NCI-H82 treated with DMSO at 0.1 percent for 48 hours (cell line): ENCODE data around the gene BTBD2.

Source experiments
- DNase-seq: peaks from one replicate; lab custom pipeline; 2025; ENCODE audit not compliant: unreplicated experiment; lab: John Stamatoyannopoulos, UW

Gene BTBD2

DNA sequence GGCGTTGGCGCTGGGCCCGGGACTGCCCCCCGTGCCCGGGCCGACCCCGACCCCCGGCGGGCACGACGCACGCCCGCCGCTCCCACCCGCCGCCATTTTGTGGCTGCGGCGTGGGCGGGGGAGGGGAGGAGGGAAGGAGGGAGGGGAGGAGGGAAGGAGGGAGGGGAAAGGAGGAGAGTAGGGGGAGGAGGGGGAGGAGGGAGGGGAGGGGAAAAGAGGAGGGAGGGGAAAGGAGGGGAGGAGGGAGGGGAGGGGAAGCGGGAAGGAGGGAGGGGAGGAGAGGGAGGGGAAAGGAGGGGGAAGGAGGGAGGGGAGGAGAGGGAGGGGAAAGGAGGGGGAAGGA is at the start of gene BTBD2:
Gene BTBD2, minus strand, starts transcription at position 107 of the 343 bp plus-strand sequence. Its CDS starts 11 bp downstream, at position 96.
- peak; percentile 16 for DNase-seq

DNA sequence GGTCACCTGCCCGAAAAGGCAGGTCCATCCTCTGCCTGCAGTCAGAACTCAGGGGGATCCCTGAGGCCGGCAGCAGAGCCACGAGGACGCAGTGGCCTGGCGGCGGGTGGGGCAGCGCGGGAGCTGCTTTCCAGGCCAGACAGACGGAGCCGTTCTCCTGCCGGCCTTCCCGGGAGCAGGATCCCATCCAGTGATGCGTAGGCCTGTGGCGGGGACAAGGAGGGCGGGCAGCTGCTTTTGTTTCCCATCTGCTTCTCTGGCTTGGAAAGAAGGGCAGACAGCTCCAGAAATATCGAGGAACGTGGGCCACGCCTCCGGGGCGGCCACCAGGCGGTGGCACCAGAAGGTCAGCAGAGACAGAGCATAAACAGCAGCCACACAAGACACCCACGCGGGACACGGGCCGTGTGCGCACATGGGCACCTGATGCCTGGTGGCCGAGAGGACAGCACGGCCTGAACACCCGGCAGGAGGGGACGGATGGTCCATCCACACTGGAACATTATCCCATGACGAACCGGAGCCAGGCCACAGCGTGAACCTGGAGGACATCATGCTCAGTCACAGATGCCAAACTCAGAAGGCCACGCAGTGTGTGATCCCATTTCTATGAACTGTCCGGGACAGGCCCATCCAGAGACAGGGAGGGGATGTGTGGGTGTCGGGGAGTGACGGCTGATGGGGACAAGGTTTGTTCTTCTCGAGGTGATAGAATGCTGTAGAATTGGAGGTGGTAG is 49.4 kb upstream of the BTBD2 start:
- DNase-seq = no peak

DNA sequence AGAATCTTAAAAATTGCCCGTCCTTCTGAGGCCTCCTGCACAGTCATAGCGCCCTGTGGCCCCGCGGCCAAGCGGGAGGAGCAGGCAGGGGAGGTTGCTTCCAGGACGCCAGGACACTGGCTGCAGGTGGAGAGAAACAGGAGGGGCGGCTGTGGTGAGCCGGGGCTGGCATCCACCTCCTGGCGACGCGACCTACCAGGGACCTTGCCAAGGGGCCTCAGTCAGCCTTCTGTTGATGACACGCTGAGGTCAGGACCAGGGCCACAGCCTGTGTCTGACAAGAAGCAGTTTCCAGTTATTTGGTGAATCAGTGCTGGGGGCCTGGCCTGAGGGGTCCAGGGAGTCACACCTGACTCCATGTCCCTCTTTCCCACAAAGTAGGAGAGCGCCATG is 48.9 kb upstream of the BTBD2 start:
- no peak for DNase-seq

DNA sequence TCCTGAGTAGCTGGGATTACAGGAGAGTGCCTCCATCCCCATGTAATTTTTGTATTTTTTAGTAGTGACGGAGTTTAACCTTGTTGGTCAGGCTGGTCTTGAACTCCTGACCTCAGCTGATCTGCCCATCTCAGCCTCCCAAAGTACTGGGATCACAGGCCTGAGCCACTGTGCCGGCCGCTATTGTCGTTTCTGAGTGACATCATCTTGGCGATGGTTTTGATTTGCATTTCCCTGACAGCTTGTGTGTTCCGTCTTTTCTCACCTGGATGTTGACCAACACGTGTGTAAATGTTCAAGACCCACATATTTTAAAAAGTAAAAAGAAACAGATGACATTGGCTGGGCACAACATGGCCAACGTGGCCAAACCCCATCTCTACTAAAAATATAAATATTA is 48.3 kb upstream of the BTBD2 start:
- DNase-seq = no peak

DNA sequence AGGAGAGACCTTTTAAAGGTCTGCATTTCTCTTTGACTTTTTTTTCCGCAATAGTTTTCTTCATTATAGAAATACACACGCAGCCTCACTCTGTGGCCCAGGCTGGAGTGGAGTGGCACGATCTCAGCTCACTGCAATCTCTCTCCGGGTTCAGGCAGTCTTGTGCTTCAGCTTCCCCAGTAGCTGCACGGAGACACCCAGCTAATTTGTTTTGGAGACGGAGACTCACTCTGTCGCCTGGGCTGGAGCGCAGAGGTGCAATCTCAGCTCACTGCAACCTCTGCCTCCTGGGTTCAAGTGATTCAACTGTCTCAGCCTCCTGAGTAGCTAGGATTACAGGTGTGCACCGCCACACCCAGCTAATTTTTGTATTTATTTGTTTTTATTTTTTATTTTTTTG is 47.3 kb upstream of the BTBD2 start:
- DNase-seq = no peak

DNA sequence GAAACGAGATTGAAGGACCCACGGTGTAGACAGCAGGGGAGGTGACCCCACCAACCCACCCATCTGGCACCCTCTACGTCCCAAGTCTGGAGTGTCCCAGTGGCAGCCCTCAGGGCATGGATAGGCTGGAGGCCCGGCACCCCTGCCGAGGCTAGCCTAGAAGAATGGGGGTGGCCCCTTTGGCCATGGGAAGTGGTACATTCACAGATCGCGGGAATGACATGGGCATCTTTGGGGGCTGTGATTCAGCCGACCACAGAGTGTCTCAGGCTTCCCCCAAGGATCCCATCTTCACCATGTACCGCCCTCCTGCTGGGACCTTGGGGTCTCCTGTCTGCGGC is 46.8 kb upstream of the BTBD2 start:
- DNase-seq = no peak

DNA sequence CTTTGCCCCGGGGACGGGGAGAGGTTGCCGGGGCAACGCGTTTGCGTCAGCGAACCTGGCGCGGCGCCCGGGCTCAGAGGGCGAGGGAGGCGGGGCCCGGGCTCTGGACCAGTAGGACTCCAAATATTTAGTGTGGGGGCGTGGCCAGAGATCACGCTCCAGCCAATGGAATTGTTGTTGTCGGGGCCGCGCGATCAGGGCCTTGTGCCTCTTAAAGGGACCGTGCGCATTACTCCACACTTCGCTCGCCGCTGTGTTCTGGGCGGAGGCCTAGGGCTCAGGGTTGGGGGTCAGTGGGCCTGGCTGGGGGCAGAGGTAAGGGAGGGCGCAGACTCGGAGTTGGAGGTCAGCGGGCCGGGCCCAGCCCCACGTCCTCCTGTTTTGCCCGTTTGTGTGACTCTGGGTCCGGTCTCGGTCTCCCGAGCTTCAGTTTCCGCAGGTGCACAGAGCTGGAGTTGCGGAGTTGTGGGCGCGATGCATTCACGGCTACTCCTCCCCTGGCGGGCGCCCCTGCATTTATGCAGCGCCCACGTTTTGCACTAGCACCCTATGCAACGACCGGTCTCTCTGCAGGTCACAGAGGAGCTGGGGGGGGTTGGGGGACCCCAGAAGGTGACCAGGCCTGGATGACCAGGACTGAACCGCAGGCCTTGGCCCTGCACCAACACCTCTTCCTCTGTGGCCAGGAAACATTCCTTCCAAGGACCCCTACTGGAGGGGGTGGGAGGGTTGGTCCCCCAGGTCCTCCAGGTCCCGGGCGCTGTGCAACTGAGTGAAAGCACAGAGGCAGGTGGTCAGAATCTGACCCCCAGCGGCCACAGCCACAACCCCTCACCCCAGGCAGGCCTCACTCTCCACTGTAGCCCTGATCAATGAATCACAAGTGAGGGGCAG is 46.2 kb upstream of the BTBD2 start:
- DNase-seq = peak; percentile 92

DNA sequence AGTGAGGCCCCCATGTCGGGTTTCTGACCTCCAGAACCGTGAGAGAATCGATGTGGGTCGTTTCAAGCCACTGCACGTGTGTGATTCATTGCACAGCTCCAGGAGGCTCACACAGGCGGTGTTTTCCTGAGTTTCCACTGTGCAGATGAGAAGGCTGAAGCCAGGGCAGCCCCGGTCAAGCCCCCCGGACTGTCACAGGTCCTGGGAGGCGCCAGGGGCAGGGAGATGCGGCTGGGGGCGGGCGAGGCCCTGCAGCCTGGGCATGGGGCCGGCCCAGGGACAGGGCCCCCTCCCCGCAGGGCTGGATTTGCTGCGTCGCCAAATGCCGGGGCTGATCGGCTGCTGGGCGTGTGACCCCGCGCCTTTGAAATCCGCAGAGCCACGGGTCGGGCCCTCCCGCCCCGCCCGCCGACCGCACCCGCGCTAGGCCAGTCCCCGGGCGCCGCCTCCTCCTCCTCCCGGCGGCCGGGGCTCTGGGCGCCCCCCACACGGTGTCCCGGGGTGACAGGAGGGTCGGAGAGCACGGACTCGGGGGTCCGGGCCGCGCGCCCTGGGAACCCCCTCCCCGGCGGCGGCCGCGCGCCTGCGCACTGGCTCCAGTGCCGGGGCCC is 45.5 kb upstream of the BTBD2 start:
- no peak for DNase-seq

DNA sequence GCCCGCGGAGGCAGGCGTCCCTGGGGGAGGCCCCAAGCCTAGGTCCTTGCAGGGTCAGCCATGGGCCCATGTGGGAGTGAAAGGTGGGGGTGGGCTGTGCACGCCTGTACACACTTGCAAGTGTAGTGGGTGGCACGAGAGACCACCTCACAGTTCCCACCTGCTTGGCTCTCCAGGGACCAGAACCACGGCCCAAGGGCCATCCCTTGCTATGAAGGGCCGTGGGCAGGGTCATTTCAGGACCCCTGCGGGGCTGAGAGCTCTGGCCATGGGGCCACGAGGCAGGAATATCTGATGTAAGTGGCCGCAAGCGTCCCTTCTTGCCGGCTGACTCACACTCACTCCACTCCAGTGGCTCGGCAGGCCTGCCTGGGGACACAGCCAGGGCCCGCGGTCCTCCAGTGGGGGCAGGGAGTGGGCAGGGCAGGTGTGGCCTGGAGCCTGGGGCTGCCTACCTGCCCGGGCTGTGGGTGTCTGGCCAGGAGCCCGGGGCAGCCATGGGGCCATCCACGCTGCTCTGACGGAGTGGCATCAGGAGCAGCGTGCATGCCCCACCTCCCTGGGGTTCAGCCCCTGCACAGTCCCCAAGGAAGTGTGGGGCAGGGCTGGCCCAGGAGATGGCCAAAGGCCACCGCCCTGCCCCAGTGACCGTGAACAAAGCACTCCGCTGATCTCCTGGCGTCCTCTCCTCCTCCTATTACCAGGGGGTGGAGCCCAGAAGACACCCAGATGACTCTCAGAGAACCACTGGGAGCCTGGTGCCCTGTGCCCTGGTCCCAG is 44.1 kb upstream of the BTBD2 start:
- DNase-seq = no peak

DNA sequence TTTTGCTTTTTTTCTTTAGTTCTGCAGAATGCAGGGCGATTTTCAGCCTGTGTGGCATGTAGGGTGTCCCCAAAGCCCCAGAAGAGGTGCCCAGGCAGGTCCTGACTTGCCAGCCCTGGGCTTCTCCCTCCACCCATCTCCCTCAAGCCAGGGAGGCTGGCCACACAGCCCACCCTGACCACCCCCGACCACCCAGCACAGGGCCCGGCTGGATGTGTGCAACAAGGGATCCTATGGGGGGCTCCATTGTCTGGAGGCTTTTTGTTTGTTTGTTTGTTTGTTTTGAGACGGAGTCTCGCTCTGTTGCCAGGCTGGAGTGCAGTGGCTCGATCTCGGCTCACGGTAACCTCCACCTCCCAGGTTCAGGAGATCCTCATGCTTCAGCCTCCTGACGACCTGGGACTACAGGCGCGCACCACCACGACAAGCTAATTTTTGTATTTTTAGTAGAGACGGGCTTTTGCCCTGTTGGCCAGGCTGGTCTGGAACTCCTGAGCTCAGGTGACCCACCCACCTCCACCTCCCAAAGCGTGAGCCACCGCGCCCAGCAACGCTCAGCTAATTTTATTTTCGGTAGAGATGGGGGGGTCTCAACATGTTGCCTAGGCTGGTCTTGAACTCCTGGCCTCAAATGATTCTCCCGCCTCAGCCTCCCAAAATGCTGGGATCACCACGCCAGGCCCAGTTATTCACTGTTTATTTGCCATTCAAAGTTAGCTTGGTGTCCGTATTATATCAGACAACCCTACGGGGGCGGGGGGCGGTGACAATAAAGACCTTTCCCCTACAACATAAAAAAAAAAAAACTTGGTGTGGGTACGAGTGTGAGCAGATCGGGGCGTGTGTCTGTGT is 43.3 kb upstream of the BTBD2 start:
- no peak for DNase-seq

DNA sequence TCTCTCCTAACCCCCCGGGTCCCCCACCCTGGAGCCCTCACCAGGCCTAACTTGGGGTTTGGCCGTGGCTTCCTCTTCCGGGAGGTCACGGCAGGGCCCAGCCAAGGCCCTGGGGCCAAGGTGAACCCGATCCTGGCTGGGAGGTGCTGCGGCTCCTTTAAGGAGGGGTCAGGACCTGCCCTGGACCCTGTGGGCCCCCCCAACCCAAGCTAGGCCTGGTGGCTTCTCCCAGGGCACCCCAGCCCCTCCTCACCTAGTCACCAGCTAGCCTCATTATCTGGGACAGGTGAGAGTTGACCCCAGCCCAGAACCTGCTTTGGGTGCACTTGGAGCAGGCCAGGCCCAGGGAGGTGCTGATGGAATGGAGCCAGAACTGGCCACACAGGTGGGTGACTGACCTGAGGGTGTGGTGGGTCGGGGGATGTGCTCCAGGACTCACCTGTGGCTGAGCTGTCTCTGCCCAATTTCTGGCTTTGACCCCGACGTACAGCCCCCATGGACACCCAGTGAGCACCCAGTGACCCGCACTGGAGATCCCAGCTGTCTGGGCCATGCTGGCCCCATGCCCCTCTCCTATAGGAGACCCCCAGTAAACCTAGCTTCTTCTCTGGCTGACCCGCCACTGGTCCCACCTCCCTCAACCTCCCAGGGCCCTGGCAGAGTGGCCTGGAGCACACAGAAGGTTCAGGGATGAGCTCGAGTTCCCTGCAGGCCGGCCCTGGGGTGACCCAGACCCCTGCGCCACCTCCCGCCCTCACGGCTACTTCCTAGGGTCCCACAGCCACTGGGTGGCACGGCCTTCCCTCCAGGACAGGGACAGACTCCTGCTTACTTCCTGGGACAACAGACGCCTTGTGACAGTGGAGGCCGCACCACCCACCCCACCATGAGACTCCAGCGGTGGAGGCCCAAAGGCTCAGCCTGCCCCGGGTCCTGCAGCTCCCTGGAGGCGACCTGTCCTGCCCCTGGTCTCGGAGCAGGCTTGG is 42.3 kb upstream of the BTBD2 start:
- DNase-seq = no peak

DNA sequence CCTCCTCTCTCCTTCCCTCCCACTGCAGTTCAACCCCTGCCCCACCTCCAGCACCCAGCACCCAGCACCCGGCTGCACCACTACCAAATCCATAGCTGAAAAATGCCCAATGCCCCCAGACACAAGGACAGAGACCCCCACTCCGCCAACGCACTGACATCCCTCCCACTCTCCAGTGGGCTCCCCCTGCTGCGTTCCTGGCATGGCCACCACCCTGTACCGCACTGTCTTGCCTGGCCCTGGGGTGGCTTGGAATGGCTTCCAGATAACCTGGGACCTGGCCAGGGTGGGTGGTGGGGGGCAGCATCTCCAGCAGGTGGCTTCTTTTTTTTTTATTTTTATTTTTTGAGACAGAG is 41.3 kb upstream of the BTBD2 start:
- no peak for DNase-seq

DNA sequence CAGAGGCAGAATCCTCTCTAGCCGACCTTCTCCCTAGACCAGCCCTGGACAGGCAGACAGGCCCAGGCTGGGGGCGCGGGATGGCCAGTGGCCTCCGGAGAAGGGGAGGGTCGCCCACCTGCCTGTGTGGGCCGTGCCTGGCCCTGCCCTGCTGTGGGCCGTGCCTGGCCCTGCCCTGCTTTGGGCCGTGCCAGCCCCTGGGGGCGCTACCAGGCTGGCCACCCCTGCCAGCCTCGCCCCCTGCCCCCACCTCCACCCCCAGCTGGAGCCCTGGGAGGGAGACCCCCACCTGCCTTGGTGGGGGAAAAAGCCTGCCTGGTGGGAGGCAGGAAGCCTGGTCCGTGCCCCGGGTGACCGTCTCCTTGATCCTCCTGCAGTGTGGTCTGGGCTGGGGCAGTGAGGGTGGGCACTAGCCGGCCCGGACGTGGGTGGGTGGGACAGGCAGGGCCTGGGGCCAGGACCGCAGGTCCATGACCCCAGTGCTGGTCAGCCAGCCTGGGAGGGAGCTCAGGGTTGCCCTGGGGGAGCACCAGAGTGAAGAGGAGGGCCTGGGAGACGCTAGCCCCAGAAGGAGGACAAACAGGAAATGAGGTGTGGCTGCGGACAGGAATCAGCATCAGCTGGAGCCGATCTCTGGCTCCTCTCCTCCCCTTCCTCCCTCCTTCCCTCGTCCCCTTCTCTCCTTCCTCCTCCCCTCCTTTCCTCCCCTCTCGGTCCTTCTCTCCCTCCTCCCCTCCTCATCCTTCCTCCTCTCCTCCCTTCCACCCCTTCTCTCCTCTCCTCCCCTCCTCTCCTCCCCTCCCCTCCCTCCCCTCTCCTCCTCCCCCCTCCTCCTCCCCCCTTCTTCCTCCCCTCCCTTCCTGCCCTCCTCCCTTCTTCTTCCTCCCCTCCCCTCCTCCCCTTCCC is 40.7 kb upstream of the BTBD2 start:
- no peak for DNase-seq

DNA sequence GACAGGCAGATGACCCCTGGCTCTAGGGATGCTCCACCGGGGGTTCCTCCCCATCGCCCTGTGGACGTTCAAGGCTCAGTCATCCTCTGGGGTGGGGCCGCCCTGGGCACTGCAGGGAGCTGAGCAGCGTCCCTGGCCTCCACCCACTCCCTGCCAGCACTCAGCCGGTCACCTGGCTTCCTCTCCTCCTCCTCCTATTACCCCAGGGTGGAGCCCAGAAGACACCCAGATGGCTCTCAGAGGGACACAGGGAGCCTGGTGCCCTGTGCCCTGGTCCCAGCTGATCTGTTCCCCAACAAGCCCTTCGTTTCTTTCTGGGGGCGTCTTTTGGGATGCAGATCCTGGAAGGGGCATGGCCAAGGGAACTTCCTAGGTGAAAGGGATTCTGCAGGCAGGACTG is 39.2 kb upstream of the BTBD2 start:
- no peak for DNase-seq

DNA sequence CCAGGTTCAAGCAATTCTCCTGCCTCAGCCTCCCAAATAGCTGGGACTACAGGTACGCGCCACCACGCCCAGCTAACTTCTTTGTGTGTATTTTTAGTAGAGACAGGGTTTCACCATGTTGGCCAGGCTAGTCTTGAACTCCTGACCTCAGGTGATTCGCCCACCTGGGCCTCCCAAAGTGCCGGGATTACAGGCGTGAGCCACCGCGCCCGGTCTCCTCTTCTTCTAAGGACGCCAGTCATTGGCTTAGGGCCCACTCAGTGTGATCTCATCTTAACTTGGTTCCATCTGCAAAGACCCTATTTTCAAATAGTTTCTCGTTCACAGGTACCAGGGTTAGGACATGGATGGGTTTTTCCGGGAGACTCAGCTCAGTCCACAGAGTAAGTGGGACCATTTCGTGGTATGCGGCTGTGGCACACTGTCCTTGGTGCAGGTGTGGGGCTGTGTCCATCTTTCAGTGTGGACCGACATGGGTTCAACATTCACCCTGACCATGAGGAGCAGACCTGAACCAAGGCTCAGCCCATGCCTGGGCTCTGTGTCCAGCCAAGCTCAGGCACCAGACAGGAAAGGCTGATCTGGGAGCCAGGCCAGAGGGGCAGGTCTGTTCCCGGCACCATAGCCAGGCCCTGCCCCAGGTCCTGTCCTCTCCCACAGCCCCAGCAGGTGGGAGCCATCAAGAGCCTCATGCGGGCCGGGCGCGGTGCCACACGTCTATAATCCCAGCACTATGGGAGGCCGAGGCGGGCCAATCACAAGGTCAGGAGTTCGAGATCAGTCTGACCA is 38.3 kb upstream of the BTBD2 start:
- DNase-seq = no peak

DNA sequence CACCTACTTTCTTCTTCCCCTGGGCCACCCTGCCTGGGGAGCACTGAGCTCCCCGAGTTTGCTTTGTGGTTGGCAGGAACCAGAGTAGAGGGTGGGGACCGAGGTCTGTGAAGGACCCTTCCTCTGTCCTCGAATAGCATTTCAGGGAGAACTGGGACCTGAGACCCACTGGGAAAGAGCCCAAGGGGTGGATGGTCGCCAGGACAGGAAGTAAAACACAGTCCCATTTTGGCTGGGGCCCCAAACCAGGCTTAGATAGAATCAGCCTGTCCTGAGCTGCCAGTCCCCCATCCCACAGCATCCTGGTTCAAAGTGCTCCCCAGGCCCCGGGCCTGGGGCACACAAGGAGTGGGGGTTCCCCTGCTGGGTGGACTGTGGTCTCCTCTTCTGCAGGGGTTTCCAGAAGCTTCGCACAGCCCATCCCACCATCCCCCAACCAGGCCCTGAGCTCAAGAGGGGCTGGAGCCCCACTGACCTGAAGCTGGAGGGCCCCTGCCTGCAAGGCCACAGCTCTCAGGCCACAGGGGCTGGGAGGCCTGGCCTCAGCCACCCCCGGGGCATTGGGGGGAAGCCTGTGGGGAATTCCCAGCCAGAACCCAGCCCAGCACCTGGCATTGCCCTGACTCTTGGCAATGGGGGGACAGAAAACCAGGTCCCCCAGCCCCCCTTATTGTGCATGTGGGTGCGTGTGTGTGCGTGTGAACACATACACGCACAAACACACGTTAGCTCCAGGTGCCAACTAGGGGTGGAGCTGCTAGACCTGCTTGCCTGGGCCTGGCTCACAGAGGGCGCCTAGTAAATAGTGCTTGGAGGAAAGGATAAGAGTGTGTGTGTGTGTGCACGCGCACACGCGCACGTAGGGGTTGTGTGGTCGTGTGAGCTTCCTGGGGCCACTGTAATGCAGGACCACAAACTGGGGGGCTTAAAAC is 36.5 kb upstream of the BTBD2 start:
- DNase-seq = no peak
